Activated CD4-positive, CD25-positive, alpha-beta regulatory T cell treated with anti-CD3 and anti-CD28 coated beads, Interleukin-2, amount 50 U/mL, for 16 hours (primary cell): ENCODE results near the gene APOC1.
"Not testable (repeated sequence)": the region's sequence is repeated elsewhere in the genome, so short reads cannot be mapped to it uniquely, and the experiment has no call there.

ENCODE experiments used
- DNase-seq: peaks from one replicate; pipeline ENCODE4 v3.0.0-alpha.2; 2020; ENCODE audit warnings: low read depth, low spot score

APOC1 gene

GRCh38 chr19:44912854-44913253 lies 1.6 kb upstream of the APOC1 start:
- DNase-seq, result no peak

- DNase-seq, result not testable (repeated sequence)
Measured at GRCh38 chr19:44913512-44914432, 636 bp upstream of the APOC1 start.

GRCh38 chr19:44924243-44924725 lies 9.9 kb downstream of the APOC1 start:
- no peak for DNase-seq

GRCh38 chr19:44925114-44925891 lies 10.9 kb downstream of the APOC1 start:
- DNase-seq, result no peak

GRCh38 chr19:44926245-44927077 lies 12.1 kb downstream of the APOC1 start:
- not testable (repeated sequence) for DNase-seq

GRCh38 chr19:44927746-44928145 lies 13.3 kb downstream of the APOC1 start:
- DNase-seq, result no peak

GRCh38 chr19:44930088-44930487 lies 15.7 kb downstream of the APOC1 start:
- DNase-seq, result no peak

GRCh38 chr19:44931541-44931940 lies 17.1 kb downstream of the APOC1 start:
- no peak for DNase-seq

GRCh38 chr19:44939668-44940067 lies 25.3 kb downstream of the APOC1 start:
- DNase-seq, result no peak

GRCh38 chr19:44942067-44942571 lies 27.7 kb downstream of the APOC1 start, which contains the start of gene APOC4:
Gene APOC4 (plus strand): TSS chr19:44942237. CDS start chr19:44942278, 41 bp downstream.
- DNase-seq, result no peak

- DNase-seq, result no peak
Measured at GRCh38 chr19:44943801-44944249, 29.4 kb downstream of the APOC1 start.

- DNase-seq, result no peak
Measured at GRCh38 chr19:44947041-44947581, 32.7 kb downstream of the APOC1 start.

- no peak for DNase-seq
Measured at GRCh38 chr19:44948237-44948636, 33.8 kb downstream of the APOC1 start.

- no peak for DNase-seq
Measured at GRCh38 chr19:44948763-44949374, 34.5 kb downstream of the APOC1 start.

GRCh38 chr19:44949550-44949949 lies 35.1 kb downstream of the APOC1 start:
- no peak for DNase-seq

GRCh38 chr19:44951179-44952159 lies 37.1 kb downstream of the APOC1 start:
- peak; percentile 55 for DNase-seq

- DNase-seq, result no peak
Measured at GRCh38 chr19:44954278-44954648, 39.9 kb downstream of the APOC1 start.

GRCh38 chr19:44954649-44955504 lies 40.5 kb downstream of the APOC1 start, which contains the start of gene CLPTM1:
Gene CLPTM1 (plus strand): TSS chr19:44955380. CDS start chr19:44955396, 16 bp downstream.
- peak; percentile 93 for DNase-seq
